H1 (cell line): ENCODE results near the gene RAPH1. TPM values are rescaled to one million over a fixed set of nuclear protein-coding genes. Genes with fewer than 3 reads are reported as not detected.

Source experiments
- CTCF ChIA-PET: fragments of 300-600 bp; sonication (Branson Sonifier 250); formaldehyde crosslinking; loops from one replicate; lab custom pipeline; 2021; ENCODE audit not compliant: partially characterized antibody; lab: Charles Lee
- POLR2A ChIA-PET: fragments of 300-600 bp; sonication (Branson Sonifier 250); formaldehyde crosslinking; loops from one replicate; lab custom pipeline; 2021; ENCODE audit warnings: inconsistent platforms; ENCODE audit not compliant: partially characterized antibody; lab: Charles Lee
- DNase-seq, 2 experiments: peaks; one replicate each; pipeline versions ENCODE4 v3.0.0 to v3.0.0-alpha.2; 2010 to 2022; ENCODE audit warnings: low spot score in 2 of 2, low read depth in 1 of 2, mixed read lengths in 1 of 2
- FAIRE-seq: peaks from 2 replicates; lab custom pipeline; 2011; peaks lifted over from hg19 to GRCh38; lab: Jason Lieb, UNC
- H2AFZ ChIP-seq: 2 replicates; pipeline ENCODE4 v1.8.1; 2012; ENCODE audit warnings: low read length, inconsistent platforms
- H2AK5ac ChIP-seq: 2 replicates; pipeline ENCODE4 v1.6.1; 2013; ENCODE audit warnings: low read depth, low read length
- H2BK120ac ChIP-seq: replicated peaks from 2 replicates; pipeline ENCODE3; 2013; ENCODE audit warnings: low read depth, low read length, inconsistent platforms
- H2BK12ac ChIP-seq: 2 replicates; pipeline ENCODE4 v1.6.1; 2013; ENCODE audit warnings: low read depth, low read length
- H2BK15ac ChIP-seq: 2 replicates; pipeline ENCODE4 v1.6.1; 2013; ENCODE audit warnings: low read length
- H2BK20ac ChIP-seq: 2 replicates; pipeline ENCODE4 v1.6.1; 2013; ENCODE audit warnings: low read length
- H2BK5ac ChIP-seq: 2 replicates; pipeline ENCODE4 v1.6.1; 2013; ENCODE audit warnings: low read depth, low read length
- H3K14ac ChIP-seq: 2 replicates; pipeline ENCODE4 v1.6.1; 2013; ENCODE audit warnings: inconsistent platforms; ENCODE audit not compliant: insufficient read length
- H3K18ac ChIP-seq: 2 replicates; pipeline ENCODE4 v1.6.1; 2013; ENCODE audit warnings: low read length; ENCODE audit errors: extremely low read depth
- H3K23ac ChIP-seq: 2 replicates; pipeline ENCODE4 v1.6.1; 2013; ENCODE audit warnings: inconsistent platforms; ENCODE audit not compliant: insufficient read length
- H3K23me2 ChIP-seq: 2 replicates; pipeline ENCODE4 v1.6.1; 2013; ENCODE audit warnings: low read depth, low read length
- H3K27ac ChIP-seq: 2 replicates; pipeline ENCODE4 v1.6.1; 2011; ENCODE audit warnings: low read depth, low read length, inconsistent platforms
- H3K27me3 ChIP-seq, 4 experiments: replicated peaks in 1 of 4; 1 replicate in 1 of 4; 2 replicates in 3 of 4; pipeline versions ENCODE4 v1.6.1 to v1.8.1; 2011 to 2013; ENCODE audit warnings: low read length in 3 of 4, mild to moderate bottlenecking in 3 of 4, inconsistent platforms in 2 of 4, mixed read lengths in 2 of 4, moderate library complexity in 1 of 4; ENCODE audit not compliant: control insufficient read depth in 3 of 4, insufficient read depth in 3 of 4; ENCODE audit errors: extremely low read depth in 1 of 4
- H3K36me3 ChIP-seq, 4 experiments: 2 replicates each; pipeline versions ENCODE4 v1.6.1 to v1.8.1; 2011 to 2013; ENCODE audit warnings: mild to moderate bottlenecking in 4 of 4, low read length in 3 of 4, moderate library complexity in 2 of 4, control low read depth in 1 of 4, inconsistent platforms in 1 of 4; ENCODE audit not compliant: insufficient read depth in 4 of 4, control insufficient read depth in 2 of 4
- H3K4ac ChIP-seq: replicated peaks from 2 replicates; pipeline ENCODE3; 2013; ENCODE audit warnings: low read length, low read depth, mixed read lengths, inconsistent platforms; ENCODE audit not compliant: insufficient read length
- H3K4me1 ChIP-seq, 4 experiments: replicated peaks in 1 of 4; 1 replicate in 1 of 4; 2 replicates in 3 of 4; pipeline versions ENCODE4 v1.6.1 to v1.8.1; 2011 to 2013; ENCODE audit warnings: low read length in 3 of 4, inconsistent platforms in 2 of 4, mixed read lengths in 1 of 4; ENCODE audit not compliant: insufficient read depth in 4 of 4, control insufficient read depth in 3 of 4
- H3K4me2 ChIP-seq, 2 experiments: 2 replicates each; pipeline versions ENCODE4 v1.6.1 to v1.8.1; 2011 to 2013; ENCODE audit warnings: low read depth in 2 of 2, low read length in 2 of 2, control low read depth in 1 of 2, inconsistent platforms in 1 of 2, mild to moderate bottlenecking in 1 of 2; ENCODE audit not compliant: insufficient read depth in 1 of 2
- H3K4me3 ChIP-seq, 4 experiments: fragments of 200-600, 300-600 bp in 1 of 4; sonication (generic), shearing (Covaris generic), sonication (Bioruptor Twin) in 1 of 4; 2 replicates each; pipeline versions ENCODE4 v1.5.1 to v1.8.1; 2011 to 2016; ENCODE audit warnings: low read length in 4 of 4, low read depth in 3 of 4, control low read depth in 2 of 4, inconsistent platforms in 2 of 4, mild to moderate bottlenecking in 2 of 4, mixed read lengths in 1 of 4, moderate library complexity in 1 of 4; ENCODE audit not compliant: insufficient read depth in 2 of 4; ENCODE audit errors: extremely low read depth in 1 of 4
- H3K56ac ChIP-seq: replicated peaks from 2 replicates; pipeline ENCODE3; 2013; ENCODE audit warnings: low read depth, mild to moderate bottlenecking, mixed read lengths, low read length, inconsistent platforms; ENCODE audit not compliant: insufficient read length
- H3K79me1 ChIP-seq: 2 replicates; pipeline ENCODE4 v1.6.1; 2013; ENCODE audit warnings: low read depth, low read length, control low read depth
- H3K79me2 ChIP-seq, 2 experiments: 2 replicates each; pipeline versions ENCODE4 v1.6.1 to v1.8.1; 2012 to 2013; ENCODE audit warnings: low read length in 2 of 2, mild to moderate bottlenecking in 2 of 2, inconsistent platforms in 1 of 2; ENCODE audit not compliant: insufficient read depth in 2 of 2, control insufficient read depth in 1 of 2
- H3K9ac ChIP-seq, 4 experiments: replicated peaks in 1 of 4; 1 replicate in 1 of 4; 2 replicates in 3 of 4; pipeline versions ENCODE4 v1.6.1 to v1.8.1; 2011 to 2013; ENCODE audit warnings: low read depth in 3 of 4, low read length in 3 of 4, control low read depth in 2 of 4, mild to moderate bottlenecking in 2 of 4, moderate library complexity in 2 of 4, inconsistent platforms in 1 of 4; ENCODE audit errors: extremely low read depth in 1 of 4
- H3K9me3 ChIP-seq, 2 experiments: 2 replicates each; pipeline versions ENCODE4 v1.6.1 to v1.8.1; 2012 to 2013; ENCODE audit warnings: mild to moderate bottlenecking in 2 of 2, moderate library complexity in 2 of 2, control low read depth in 1 of 2, inconsistent platforms in 1 of 2, low read depth in 1 of 2, low read length in 1 of 2, mixed read lengths in 1 of 2; ENCODE audit not compliant: insufficient read depth in 2 of 2
- H4K20me1 ChIP-seq, 2 experiments: replicated peaks in 1 of 2; 2 replicates each; pipeline versions ENCODE3 to v1.8.1; 2011 to 2013; ENCODE audit warnings: inconsistent platforms in 2 of 2, low read length in 2 of 2, mild to moderate bottlenecking in 1 of 2; ENCODE audit not compliant: insufficient read depth in 2 of 2, control insufficient read depth in 1 of 2
- H4K5ac ChIP-seq: 2 replicates; pipeline ENCODE4 v1.6.1; 2013; ENCODE audit warnings: low read length, low read depth, mixed read lengths, inconsistent platforms; ENCODE audit not compliant: insufficient read length
- H4K8ac ChIP-seq: 2 replicates; pipeline ENCODE4 v1.8.0; 2013; ENCODE audit warnings: mild to moderate bottlenecking, moderate library complexity, low read length, inconsistent platforms; ENCODE audit not compliant: insufficient read depth; ENCODE audit errors: extremely low read depth
- H4K91ac ChIP-seq: replicated peaks from 2 replicates; pipeline ENCODE3; 2013; ENCODE audit warnings: low read length, mixed read lengths, inconsistent platforms; ENCODE audit not compliant: insufficient read length
- BCL11A ChIP-seq, 2 experiments: IDR thresholded peaks; one replicate each; pipeline ENCODE4 v1.6.1; 2011; ENCODE audit warnings: low read depth in 2 of 2, low read length in 2 of 2, mild to moderate bottlenecking in 2 of 2
- BRCA1 ChIP-seq: IDR thresholded peaks from 2 replicates; pipeline ENCODE4 v1.6.1; 2012; ENCODE audit warnings: low read depth, low read length, improper control_type of control experiment
- JUND ChIP-seq: IDR thresholded peaks from 2 replicates; pipeline ENCODE4 v1.6.1; 2011; ENCODE audit warnings: mild to moderate bottlenecking, improper control_type of control experiment, low read length
- KDM5A ChIP-seq: fragments of 200-600 bp; IDR thresholded peaks from 2 replicates; pipeline ENCODE4 v1.7.1; 2012; ENCODE audit warnings: mild to moderate bottlenecking, low read length, inconsistent platforms, mixed read lengths
- POLR2A ChIP-seq, 2 experiments: IDR thresholded peaks; 1 replicate in 1 of 2; 2 replicates in 1 of 2; pipeline ENCODE4 v1.6.1; 2011; ENCODE audit warnings: low read depth in 2 of 2, low read length in 2 of 2, mild to moderate bottlenecking in 2 of 2; ENCODE audit errors: control extremely low read depth in 1 of 2
- POU5F1 ChIP-seq: IDR thresholded peaks from 2 replicates; pipeline ENCODE4 v1.6.1; 2011; ENCODE audit warnings: low read depth, mild to moderate bottlenecking, low read length, moderate library complexity
- RFX5 ChIP-seq: IDR thresholded peaks from 2 replicates; pipeline ENCODE4 v1.6.1; 2011; ENCODE audit warnings: low read depth, low read length, improper control_type of control experiment, borderline replicate concordance
- SP2 ChIP-seq: IDR thresholded peaks from 2 replicates; pipeline ENCODE4 v1.6.1; 2012; ENCODE audit warnings: mild to moderate bottlenecking, low read length, inconsistent platforms
- TEAD4 ChIP-seq: IDR thresholded peaks from 2 replicates; pipeline ENCODE4 v1.6.1; 2012; ENCODE audit warnings: low read depth, low read length, inconsistent platforms, mixed read lengths
- WGBS, 2 experiments: shearing (Covaris generic) in 1 of 2; methylation state at CpG; one replicate each; pipeline versions ENCODE4 v1.1.6 to v1.1.7; 2013 to 2015; ENCODE audit warnings: low lambda C conversion rate in 2 of 2, mixed read lengths in 2 of 2, inconsistent platforms in 1 of 2, low coverage in 1 of 2, missing lambda C conversion rate in 1 of 2; ENCODE audit not compliant: insufficient replicate concordance in 2 of 2, insufficient coverage in 1 of 2, insufficient read length in 1 of 2; ENCODE audit errors: extremely low coverage in 1 of 2, missing lambda C conversion rate in 1 of 2; 5-methylcytosine and 5-hydroxymethylcytosine counted together
- polyA plus RNA-seq, 7 experiments: library from polyadenylated mRNA; depleted of rRNA in 3 of 7; stranded (reverse) in 5 of 7; unstranded in 2 of 7; fragments of >200 nt in 5 of 7; fragments of 200-250 nt in 2 of 7; gene quantifications; 1 replicate in 5 of 7; 2 replicates in 1 of 7; 4 replicates in 1 of 7; pipeline versions ENCODE4 v1.2.1 to v1.2.3, GENCODE V29; 2011 to 2013; ENCODE audit warnings: missing spikeins in 2 of 7, mixed read lengths in 2 of 7
- total RNA-seq: library from RNA; stranded (reverse); fragmentation: NEBNext Ultra II Directional; extraction: Animal tissue kit (Norgen Biotek cat#: 25700); gene quantifications from 2 replicates; pipeline ENCODE4 v1.2.1, GENCODE V29; 2021
- TF ChIP-seq, protein P1 (sequence below): IDR thresholded peaks from 2 replicates; pipeline ENCODE4 v1.6.1; 2012; ENCODE audit warnings: low read length, inconsistent platforms

RAPH1 gene
- total and polyA plus RNA-seq, 2 of the 8 experiments (the other 6 are each of a cell fraction or from before 2014, with no cell fraction given) = 3.8 to 27.4 TPM

- Histone ChIP-seq H4K5ac (no peak overlapping the region), H2AK5ac (no peak overlapping the region), H2BK20ac (no peak overlapping the region), H3K79me2 (no peaks in the 10 kb centered on the region), H2BK5ac (no peak overlapping the region), H3K4me1 (peaks cover 0 to 3% (median under 1%) of the 10 kb centered on the region in 4 experiments; a peak in 4 of 7 replicates), H4K20me1 (no peaks in the 10 kb centered on the region), H2BK12ac (no peak overlapping the region), H3K36me3 (no peaks in the 10 kb centered on the region), H3K27ac (no peak overlapping the region), H3K9ac (no peak overlapping the region), H3K27me3 (no peaks in the 10 kb centered on the region), H2BK120ac (no peak overlapping the region), H4K91ac (no peak overlapping the region), H3K14ac (no peak overlapping the region), H3K4me3 (no peak overlapping the region), H2AFZ (no peak overlapping the region), H3K4ac (no peak overlapping the region), H3K18ac (no peak overlapping the region), H3K79me1 (no peaks in the 10 kb centered on the region), H3K9me3 (no peaks in the 10 kb centered on the region), H3K4me2 (no peak overlapping the region), H2BK15ac (no peak overlapping the region), H3K23ac (no peak overlapping the region), H4K8ac (no peak overlapping the region), H3K23me2 (no peaks in the 10 kb centered on the region), H3K56ac (no peak overlapping the region)
- no peak for FAIRE-seq
- POLR2A ChIA-PET = no interaction called here
- 93% methylated on average over 3 of the region's 3 CpGs; no CpG with 5 or more reads in 1 of the 2 experiments for WGBS, 2 experiments
- CTCF ChIA-PET = interaction anchor here (0.6 kb wide), 2 partner anchors 83 to 1332 kb away, joined by 3 read pairs; no protein-coding TSS in a partner anchor
- no peak for DNase-seq
- TF ChIP-seq BRCA1 (no peak), KDM5A (no peak), POU5F1 (no peak), POLR2A (IDR thresholded peaks at IDR 0.05; ENCODE audit: control extremely low read depth in 1 of 2, low read depth in 2 of 2, low read length in 2 of 2) (no peak), TEAD4 (no peak), SP2 (no peak), JUND (no peak), BCL11A (IDR thresholded peaks at IDR 0.05; ENCODE audit: low read depth in 2 of 2, low read length in 2 of 2) (no peak), RFX5 (no peak)
- TF ChIP-seq, protein P1, sequence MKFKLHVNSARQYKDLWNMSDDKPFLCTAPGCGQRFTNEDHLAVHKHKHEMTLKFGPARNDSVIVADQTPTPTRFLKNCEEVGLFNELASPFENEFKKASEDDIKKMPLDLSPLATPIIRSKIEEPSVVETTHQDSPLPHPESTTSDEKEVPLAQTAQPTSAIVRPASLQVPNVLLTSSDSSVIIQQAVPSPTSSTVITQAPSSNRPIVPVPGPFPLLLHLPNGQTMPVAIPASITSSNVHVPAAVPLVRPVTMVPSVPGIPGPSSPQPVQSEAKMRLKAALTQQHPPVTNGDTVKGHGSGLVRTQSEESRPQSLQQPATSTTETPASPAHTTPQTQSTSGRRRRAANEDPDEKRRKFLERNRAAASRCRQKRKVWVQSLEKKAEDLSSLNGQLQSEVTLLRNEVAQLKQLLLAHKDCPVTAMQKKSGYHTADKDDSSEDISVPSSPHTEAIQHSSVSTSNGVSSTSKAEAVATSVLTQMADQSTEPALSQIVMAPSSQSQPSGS = no peak
Observed at GRCh38 chr2:203583084-203583695, 48.1 kb upstream of the RAPH1 start.
